Ovary (tissue), 9 donors: ENCODE measurements around the gene GABRG3. TPM values are rescaled to one million over a fixed set of nuclear protein-coding genes. Genes with fewer than 3 reads are reported as not detected.

ENCODE experiments used
- DNase-seq, 5 donors: peaks; one replicate each; pipeline ENCODE4 v3.0.0-alpha.2; 2019 to 2020
- H3K27ac ChIP-seq, 2 donors: fragments of 200-600 bp; one replicate each; pipeline versions ENCODE4 v1.5.1 to v1.8.0; 2019 to 2022
- H3K27me3 ChIP-seq: fragments of 200-600 bp; one replicate; pipeline ENCODE4 v1.8.0; 2022
- H3K36me3 ChIP-seq: fragments of 200-600 bp; sonication (generic); one replicate; pipeline ENCODE4 v1.5.1; 2019
- H3K4me1 ChIP-seq: one replicate; pipeline ENCODE4 v1.8.1; 2013; ENCODE audit warnings: mild to moderate bottlenecking, moderate library complexity; ENCODE audit not compliant: insufficient read depth
- H3K4me3 ChIP-seq: fragments of 200-600 bp; sonication (generic); one replicate; pipeline ENCODE4 v1.5.1; 2017
- H3K9me3 ChIP-seq, 2 donors: fragments of 200-600 bp in 1 of 2; sonication (generic) in 1 of 2; one replicate each; pipeline versions ENCODE4 v1.5.1 to v1.8.1; 2013 to 2019; ENCODE audit warnings: mild to moderate bottlenecking in 1 of 2, moderate library complexity in 1 of 2
- CTCF ChIP-seq, 3 donors: fragments of 450-650 bp in 2 of 3; fragments of 200-600 bp in 1 of 3; IDR thresholded peaks; one replicate each; pipeline versions ENCODE4 v1.5.1 to v1.8.0; 2016 to 2022; ENCODE audit warnings: antibody characterized with exemption in 3 of 3, mild to moderate bottlenecking in 1 of 3
- EP300 ChIP-seq: sonication (generic); formaldehyde crosslinking; IDR thresholded peaks from one replicate; pipeline ENCODE4 v1.6.1; 2017; ENCODE audit warnings: antibody characterized with exemption
- POLR2A ChIP-seq: fragments of 450-650 bp; IDR thresholded peaks from one replicate; pipeline ENCODE4 v1.6.1; 2017; ENCODE audit warnings: antibody characterized with exemption, mild to moderate bottlenecking, moderate library complexity
- WGBS, 3 donors: extraction: QIAGEN DNeasy Blood & Tissue Kit in 1 of 3; methylation state at CpG; one replicate each; pipeline versions ENCODE4 v1.1.5 to v1.1.7; 2013 to 2017; 5-methylcytosine and 5-hydroxymethylcytosine counted together
- intact Hi-C, 4 donors: fragments of 100-400 bp; cut with DNase I; formaldehyde crosslinking; loops; one replicate each; pipeline versions ENCODE4 v1.11.0 to v1.15.1; 2022 to 2023
- polyA plus RNA-seq, 2 donors: library from polyadenylated mRNA; stranded (reverse); fragments of 200-250 nt in 1 of 2; fragments of 350-450 nt in 1 of 2; fragmentation: Illumina TruSeq in 1 of 2; extraction: RNeasy Lipid Tissue Mini Kit (QIAGEN cat#74804) in 1 of 2; gene quantifications; one replicate each; pipeline ENCODE4 v1.2.3, GENCODE V29; 2013 to 2014
- total RNA-seq, 7 donors: library from RNA; depleted of rRNA in 2 of 7; stranded (reverse); fragments of >200 nt in 2 of 7; fragmentation: NEBNext Ultra II Directional in 3 of 7; extraction: Animal tissue kit (Norgen Biotek cat#: 25700) in 3 of 7; gene quantifications; one replicate each; pipeline versions ENCODE4 v1.1.0 to v1.2.4, GENCODE V29; 2016 to 2023
- donor health status: DM: no; HTN: no; CAD: no; lungs with moderate emphysema.
- donor health status: DM: no; HTN: no; CAD: no.
- donor health status: Bipolar disorder and iron deficiency.
- donor health status: DM: yes; HTN: yes; CAD: no.
- donor health status: DM: no; HTN: no; CAD: no.
- donor health status: DM: yes; HTN: yes; CAD: no.

GABRG3 gene
- total and polyA plus RNA-seq, 9 donors = 0.01 to 0.18 (median 0.13) TPM; not detected in 6

GRCh38 chr15:27579738-27580137 lies 608.8 kb downstream of the GABRG3 start:
- H3K27me3 ChIP-seq = no peaks in the 10 kb centered on the region
- WGBS, 3 donors = 90 to 95% (median 92%) methylated on average over 5 of the region's 5 CpGs
- H3K4me3 ChIP-seq = no peak overlapping the region
- TF ChIP-seq POLR2A (no peak), EP300 (no peak), CTCF (IDR thresholded peaks at IDR 0.05) (no peak)
- H3K9me3 ChIP-seq = no peaks in the 10 kb centered on the region
- H3K4me1 ChIP-seq = no peaks in the 10 kb centered on the region
- DNase-seq = no peak
- H3K27ac ChIP-seq = no peak overlapping the region
- intact Hi-C loops = no loop called here
- H3K36me3 ChIP-seq = no peaks in the 10 kb centered on the region

GRCh38 chr15:27582726-27583410 lies 611.9 kb downstream of the GABRG3 start:
- Histone ChIP-seq H3K9me3 (no peaks in the 10 kb centered on the region), H3K36me3 (no peaks in the 10 kb centered on the region), H3K4me3 (no peak overlapping the region), H3K4me1 (no peaks in the 10 kb centered on the region), H3K27ac (no peak overlapping the region), H3K27me3 (no peaks in the 10 kb centered on the region)
- no peak for DNase-seq
- TF ChIP-seq POLR2A (no peak), EP300 (no peak), CTCF (IDR thresholded peaks at IDR 0.05) (no peak)
- intact Hi-C loops = no loop called here
- 60 to 63% (median 61%) methylated on average over 5 of the region's 5 CpGs for WGBS, 3 donors

- no peaks in the 10 kb centered on the region for H3K36me3 ChIP-seq
- DNase-seq = no peak
- intact Hi-C loops = no loop called here
- no peak overlapping the region for H3K4me3 ChIP-seq
- no peaks in the 10 kb centered on the region for H3K4me1 ChIP-seq
- H3K27ac ChIP-seq = no peak overlapping the region
- no peaks in the 10 kb centered on the region for H3K9me3 ChIP-seq
- no peak for TF ChIP-seq POLR2A
- TF ChIP-seq CTCF (IDR thresholded peaks at IDR 0.05) = no peak
- TF ChIP-seq EP300 = no peak
- H3K27me3 ChIP-seq = no peaks in the 10 kb centered on the region
- WGBS, 3 donors = 7 to 25% (median 8%) methylated on average over 1 of the region's 1 CpG
Measured at GRCh38 chr15:27583651-27584050, 612.7 kb downstream of the GABRG3 start.

- TF ChIP-seq POLR2A = no peak
- TF ChIP-seq EP300 = no peak
- TF ChIP-seq CTCF (IDR thresholded peaks at IDR 0.05) = no peak
- Histone ChIP-seq H3K27ac (no peak overlapping the region), H3K4me1 (no peaks in the 10 kb centered on the region), H3K4me3 (no peak overlapping the region), H3K27me3 (no peaks in the 10 kb centered on the region), H3K9me3 (no peaks in the 10 kb centered on the region), H3K36me3 (no peaks in the 10 kb centered on the region)
- 74 to 79% (median 76%) methylated on average over 6 of the region's 6 CpGs for WGBS, 3 donors
- intact Hi-C loops = no loop called here
- no peak for DNase-seq
Measured at GRCh38 chr15:27585041-27585640, 614.2 kb downstream of the GABRG3 start.
